ENCODE data around the gene ARMC6.

- TF ChIP-seq GABPA (IDR thresholded peaks at IDR 0.05 in 1 of 2, conservative IDR thresholded peaks at IDR 0.05 in 1 of 2) = no peak
- TF ChIP-seq TAF1 (conservative IDR thresholded peaks at IDR 0.05) = no peak
- TF ChIP-seq, protein P1, sequence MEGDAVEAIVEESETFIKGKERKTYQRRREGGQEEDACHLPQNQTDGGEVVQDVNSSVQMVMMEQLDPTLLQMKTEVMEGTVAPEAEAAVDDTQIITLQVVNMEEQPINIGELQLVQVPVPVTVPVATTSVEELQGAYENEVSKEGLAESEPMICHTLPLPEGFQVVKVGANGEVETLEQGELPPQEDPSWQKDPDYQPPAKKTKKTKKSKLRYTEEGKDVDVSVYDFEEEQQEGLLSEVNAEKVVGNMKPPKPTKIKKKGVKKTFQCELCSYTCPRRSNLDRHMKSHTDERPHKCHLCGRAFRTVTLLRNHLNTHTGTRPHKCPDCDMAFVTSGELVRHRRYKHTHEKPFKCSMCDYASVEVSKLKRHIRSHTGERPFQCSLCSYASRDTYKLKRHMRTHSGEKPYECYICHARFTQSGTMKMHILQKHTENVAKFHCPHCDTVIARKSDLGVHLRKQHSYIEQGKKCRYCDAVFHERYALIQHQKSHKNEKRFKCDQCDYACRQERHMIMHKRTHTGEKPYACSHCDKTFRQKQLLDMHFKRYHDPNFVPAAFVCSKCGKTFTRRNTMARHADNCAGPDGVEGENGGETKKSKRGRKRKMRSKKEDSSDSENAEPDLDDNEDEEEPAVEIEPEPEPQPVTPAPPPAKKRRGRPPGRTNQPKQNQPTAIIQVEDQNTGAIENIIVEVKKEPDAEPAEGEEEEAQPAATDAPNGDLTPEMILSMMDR (IDR thresholded peaks at IDR 0.05; ENCODE audit: low read depth, low read length, missing input control) = no peak
- TF ChIP-seq, protein P2, sequence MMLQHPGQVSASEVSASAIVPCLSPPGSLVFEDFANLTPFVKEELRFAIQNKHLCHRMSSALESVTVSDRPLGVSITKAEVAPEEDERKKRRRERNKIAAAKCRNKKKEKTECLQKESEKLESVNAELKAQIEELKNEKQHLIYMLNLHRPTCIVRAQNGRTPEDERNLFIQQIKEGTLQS (IDR thresholded peaks at IDR 0.05) = no peak
- TF ChIP-seq RAD21 (IDR thresholded peaks at IDR 0.05) = no peak
- TF ChIP-seq, protein P3, sequence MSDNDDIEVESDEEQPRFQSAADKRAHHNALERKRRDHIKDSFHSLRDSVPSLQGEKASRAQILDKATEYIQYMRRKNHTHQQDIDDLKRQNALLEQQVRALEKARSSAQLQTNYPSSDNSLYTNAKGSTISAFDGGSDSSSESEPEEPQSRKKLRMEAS (IDR thresholded peaks at IDR 0.05) = no peak
- no peak for TF ChIP-seq REST (IDR thresholded peaks at IDR 0.05)
- TF ChIP-seq, protein P4, sequence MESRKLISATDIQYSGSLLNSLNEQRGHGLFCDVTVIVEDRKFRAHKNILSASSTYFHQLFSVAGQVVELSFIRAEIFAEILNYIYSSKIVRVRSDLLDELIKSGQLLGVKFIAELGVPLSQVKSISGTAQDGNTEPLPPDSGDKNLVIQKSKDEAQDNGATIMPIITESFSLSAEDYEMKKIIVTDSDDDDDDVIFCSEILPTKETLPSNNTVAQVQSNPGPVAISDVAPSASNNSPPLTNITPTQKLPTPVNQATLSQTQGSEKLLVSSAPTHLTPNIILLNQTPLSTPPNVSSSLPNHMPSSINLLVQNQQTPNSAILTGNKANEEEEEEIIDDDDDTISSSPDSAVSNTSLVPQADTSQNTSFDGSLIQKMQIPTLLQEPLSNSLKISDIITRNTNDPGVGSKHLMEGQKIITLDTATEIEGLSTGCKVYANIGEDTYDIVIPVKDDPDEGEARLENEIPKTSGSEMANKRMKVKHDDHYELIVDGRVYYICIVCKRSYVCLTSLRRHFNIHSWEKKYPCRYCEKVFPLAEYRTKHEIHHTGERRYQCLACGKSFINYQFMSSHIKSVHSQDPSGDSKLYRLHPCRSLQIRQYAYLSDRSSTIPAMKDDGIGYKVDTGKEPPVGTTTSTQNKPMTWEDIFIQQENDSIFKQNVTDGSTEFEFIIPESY (IDR thresholded peaks at IDR 0.05) = no peak
- TF ChIP-seq HNF4G (IDR thresholded peaks at IDR 0.05) = no peak
- peak; percentile 19 for TF ChIP-seq SP1 (IDR thresholded peaks at IDR 0.05)
- no peak for TF ChIP-seq JUND (IDR thresholded peaks at IDR 0.05)
- TF ChIP-seq RXRA (IDR thresholded peaks at IDR 0.05) = peak in 1 of 2 donors; percentile 17
Observed at GRCh38 chr19:19021115-19021514, 12.3 kb upstream of the ARMC6 start.
